GM19193 (cell line): ENCODE results near the gene LRWD1.
A peak's percentile ranks its signal among the peaks of the same experiment; 100 is the strongest.

Experiments
- POLR2A ChIP-seq: IDR thresholded peaks from 4 replicates; pipeline ENCODE4 v1.6.1; 2011; ENCODE audit not compliant: insufficient read depth, insufficient read length; ENCODE audit errors: extremely low read depth

Gene LRWD1

GRCh38 chr7:102464577-102465280 lies at the start of gene LRWD1, which contains the start of gene ALKBH4:
Gene LRWD1, plus strand, starts transcription at chr7:102464984. Its CDS starts 97 bp downstream, at chr7:102465081.
Gene ALKBH4, minus strand, starts transcription at chr7:102464863. Its CDS starts 27 bp downstream, at chr7:102464836.
- TF ChIP-seq POLR2A, result peak; percentile 81

DNA sequence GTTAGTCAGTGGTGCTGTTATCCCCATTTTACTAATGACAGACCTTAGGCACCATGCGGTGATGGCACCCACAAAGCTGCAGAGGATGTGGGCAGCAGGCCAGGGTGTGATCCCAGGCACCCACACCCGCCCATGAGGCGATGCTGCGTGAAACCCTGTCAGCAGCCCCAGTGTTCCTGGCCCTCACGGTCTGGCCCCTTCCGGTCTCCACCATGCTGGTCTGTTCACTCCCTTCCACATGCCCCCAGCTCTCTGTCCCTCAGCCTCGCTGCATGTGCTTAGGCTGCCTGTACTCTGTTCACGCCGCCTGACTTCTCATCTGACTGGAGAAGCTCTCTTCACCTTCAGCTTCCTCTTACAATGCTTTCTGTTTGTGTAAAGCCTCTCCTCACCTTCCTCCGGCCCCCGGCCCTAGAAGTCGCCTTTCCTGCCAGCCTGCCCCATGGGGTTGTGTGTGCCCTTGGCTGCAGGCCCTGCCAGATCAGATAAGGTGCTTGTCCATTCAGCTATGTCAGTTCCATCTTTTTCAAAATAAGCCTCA lies 49.0 kb upstream of the LRWD1 start:
- TF ChIP-seq POLR2A, result no peak

DNA sequence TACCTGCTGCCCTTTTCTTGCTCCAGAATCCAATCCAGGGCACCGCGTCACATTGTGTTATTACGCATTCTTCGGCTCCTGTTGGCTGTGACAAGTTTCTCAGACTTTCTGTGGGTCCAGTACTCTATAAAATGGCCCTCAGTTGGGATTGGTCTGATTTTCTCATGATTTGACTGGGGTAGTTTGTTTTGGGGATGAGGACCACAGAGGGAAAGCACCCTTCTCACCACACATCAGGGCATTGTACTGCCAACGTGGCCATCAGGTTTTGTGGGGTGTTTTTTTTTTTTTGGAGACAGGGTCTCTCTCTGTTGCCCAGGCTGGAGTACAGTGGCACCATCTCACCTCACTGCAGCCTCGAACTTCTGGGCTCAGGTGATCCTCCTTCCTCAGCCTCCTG lies 48.4 kb upstream of the LRWD1 start:
- TF ChIP-seq POLR2A, result no peak

- no peak for TF ChIP-seq POLR2A
Measured at GRCh38 chr7:102417105-102417504, 47.7 kb upstream of the LRWD1 start.

DNA sequence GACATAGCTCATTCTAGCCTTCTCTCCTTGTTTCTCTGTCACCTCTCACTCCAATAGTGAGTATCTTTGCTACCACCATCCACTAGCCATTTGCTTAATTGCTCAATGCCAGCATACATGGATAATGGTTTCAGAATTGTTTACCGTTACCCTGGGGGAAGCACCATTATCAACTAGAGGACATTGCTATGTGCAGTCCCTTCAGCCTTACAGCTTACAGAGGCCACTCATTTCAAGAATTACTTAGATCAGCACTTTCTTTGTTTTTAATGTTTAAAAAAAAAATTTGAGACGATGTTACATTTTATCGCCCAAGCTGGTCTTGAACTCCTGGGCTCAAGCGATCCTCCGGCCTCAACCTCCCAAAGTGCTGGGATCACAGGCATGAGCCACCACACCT lies 46.2 kb upstream of the LRWD1 start:
- TF ChIP-seq POLR2A, result no peak

GRCh38 chr7:102421706-102422240 lies 43.0 kb upstream of the LRWD1 start:
- no peak for TF ChIP-seq POLR2A

- TF ChIP-seq POLR2A, result no peak
Measured at GRCh38 chr7:102424129-102424551, 40.6 kb upstream of the LRWD1 start.

DNA sequence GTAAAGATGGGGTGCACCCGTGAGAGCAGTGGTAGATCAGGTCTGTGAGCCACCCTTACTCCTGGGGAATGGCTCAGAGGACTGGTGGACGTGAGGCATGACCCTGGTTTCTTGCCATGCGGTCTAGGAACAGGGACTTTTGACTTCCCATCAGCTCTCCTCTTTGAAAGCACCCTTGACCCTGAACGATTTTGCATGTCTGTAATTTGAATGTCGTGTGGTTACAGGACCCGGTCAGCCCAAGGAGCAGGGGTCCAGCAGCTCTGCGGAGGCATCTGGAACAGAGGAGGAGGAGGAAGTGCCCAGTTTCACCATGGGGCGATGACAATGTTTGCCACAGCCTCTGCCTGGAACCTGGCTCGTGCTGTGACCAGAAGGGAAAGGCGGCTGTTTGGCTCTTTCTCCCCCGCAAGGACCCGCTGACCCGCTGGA lies 40.0 kb upstream of the LRWD1 start:
- no peak for TF ChIP-seq POLR2A

DNA sequence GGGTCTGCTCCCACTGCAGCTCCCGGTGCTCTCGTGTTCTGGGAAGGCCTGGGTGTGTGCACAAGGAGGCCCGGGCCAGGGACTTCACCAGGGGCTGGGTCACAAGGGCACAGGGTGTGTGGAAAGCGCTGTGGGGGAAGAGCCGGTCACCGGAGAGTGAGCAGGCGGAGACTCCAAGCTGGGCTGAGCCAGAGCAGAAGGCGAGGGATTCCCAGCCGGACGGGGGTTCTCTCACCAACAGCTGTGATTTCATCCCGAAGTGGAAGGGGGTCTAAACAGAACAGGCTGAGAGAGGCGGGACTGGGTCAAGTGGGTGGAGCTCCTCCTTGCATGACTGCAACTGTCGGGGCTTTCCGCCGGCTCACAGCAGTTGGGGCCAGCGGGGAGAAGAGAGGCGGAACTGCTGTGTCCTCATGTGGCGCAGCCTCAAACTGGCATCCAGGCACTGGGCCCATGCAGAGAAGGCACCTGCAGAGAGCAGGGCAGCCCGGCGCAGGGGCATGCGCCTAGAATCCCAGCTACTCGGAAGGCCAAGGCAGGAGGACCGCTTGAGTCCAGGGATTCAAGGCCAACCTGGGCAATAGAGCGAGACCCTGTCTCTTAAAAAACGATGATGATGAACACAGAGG lies 39.0 kb upstream of the LRWD1 start:
- TF ChIP-seq POLR2A, result peak; percentile 86

DNA sequence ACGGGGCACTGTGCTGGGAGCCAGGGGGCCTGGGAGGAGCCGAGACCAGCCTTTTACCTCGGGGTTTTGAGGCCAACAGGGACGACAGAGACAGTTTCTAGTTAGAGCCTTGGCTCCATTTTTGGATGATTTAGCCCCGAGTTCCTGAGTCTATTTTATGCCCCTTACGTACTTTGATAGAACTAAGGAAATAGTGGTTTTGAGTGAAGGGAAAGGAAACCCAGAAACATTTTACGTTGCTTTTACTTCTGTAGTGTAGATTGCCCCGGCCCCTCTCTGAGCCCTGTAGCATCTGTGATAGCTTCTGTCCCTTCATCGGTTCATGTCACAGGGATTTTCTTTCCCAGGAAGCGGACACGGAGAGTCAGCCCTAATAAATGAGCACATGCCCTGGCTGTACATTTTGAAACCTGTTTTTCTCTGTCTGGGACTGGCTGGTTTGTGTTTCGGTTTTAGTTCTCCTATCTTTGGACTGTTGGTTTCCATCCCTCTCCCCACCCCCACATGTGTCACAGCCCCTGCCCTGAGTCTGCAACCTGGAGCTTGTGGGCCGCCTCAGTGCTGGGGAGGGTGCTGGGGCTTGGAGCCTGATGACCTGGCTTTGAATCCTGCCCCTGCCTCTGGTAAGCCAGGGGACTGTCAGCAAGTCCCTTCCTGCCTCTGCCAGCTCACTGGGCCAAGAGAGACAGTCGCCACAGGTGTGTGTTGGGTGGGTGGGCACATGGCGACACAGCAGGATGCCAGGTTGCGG lies 38.3 kb upstream of the LRWD1 start:
- peak; percentile 48 for TF ChIP-seq POLR2A

GRCh38 chr7:102427019-102427405 lies 37.8 kb upstream of the LRWD1 start:
- TF ChIP-seq POLR2A, result no peak

GRCh38 chr7:102429141-102429899 lies 35.5 kb upstream of the LRWD1 start:
- no peak for TF ChIP-seq POLR2A

- TF ChIP-seq POLR2A, result peak; percentile 50
Measured at GRCh38 chr7:102431617-102432298, 33.0 kb upstream of the LRWD1 start.
